Brain microvascular endothelial cell (primary cell): Measurements from ENCODE around the gene PPAN.

ENCODE experiments used
- DNase-seq: peaks from one replicate; pipeline ENCODE4 v3.0.0-alpha.2; 2020
- H3K27ac ChIP-seq: fragments of 250-450 bp; sonication (Bioruptor Pico); 2 replicates; pipeline ENCODE4 v1.5.1; 2020; ENCODE audit warnings: mild to moderate bottlenecking, moderate library complexity
- H3K27me3 ChIP-seq: fragments of 250-450 bp; sonication (Bioruptor Pico); replicated peaks from 2 replicates; pipeline ENCODE4 v1.5.1; 2020; ENCODE audit warnings: mild to moderate bottlenecking
- H3K36me3 ChIP-seq: fragments of 250-450 bp; sonication (Bioruptor Pico); replicated peaks from 2 replicates; pipeline ENCODE4 v1.5.1; 2020; ENCODE audit warnings: mild to moderate bottlenecking
- H3K4me3 ChIP-seq: 2 replicates; pipeline ENCODE4 v1.5.1; 2011; ENCODE audit warnings: low read depth, mild to moderate bottlenecking, control low read depth, low read length, moderate library complexity
- in situ Hi-C: cut with HindIII; loops from 2 replicates; pipeline ENCODE4 v1.10.0; 2017; ENCODE audit warnings: low sequenced_read_pairs, low pct_ligation_motif_present
- TF ChIP-seq, protein P1 (sequence below): IDR thresholded peaks from 2 replicates; pipeline ENCODE4 v1.5.1; 2011; ENCODE audit warnings: low read depth, mild to moderate bottlenecking, moderate library complexity, low read length, control low read depth, inconsistent platforms; ENCODE audit errors: missing control alignments

The PPAN gene

DNA sequence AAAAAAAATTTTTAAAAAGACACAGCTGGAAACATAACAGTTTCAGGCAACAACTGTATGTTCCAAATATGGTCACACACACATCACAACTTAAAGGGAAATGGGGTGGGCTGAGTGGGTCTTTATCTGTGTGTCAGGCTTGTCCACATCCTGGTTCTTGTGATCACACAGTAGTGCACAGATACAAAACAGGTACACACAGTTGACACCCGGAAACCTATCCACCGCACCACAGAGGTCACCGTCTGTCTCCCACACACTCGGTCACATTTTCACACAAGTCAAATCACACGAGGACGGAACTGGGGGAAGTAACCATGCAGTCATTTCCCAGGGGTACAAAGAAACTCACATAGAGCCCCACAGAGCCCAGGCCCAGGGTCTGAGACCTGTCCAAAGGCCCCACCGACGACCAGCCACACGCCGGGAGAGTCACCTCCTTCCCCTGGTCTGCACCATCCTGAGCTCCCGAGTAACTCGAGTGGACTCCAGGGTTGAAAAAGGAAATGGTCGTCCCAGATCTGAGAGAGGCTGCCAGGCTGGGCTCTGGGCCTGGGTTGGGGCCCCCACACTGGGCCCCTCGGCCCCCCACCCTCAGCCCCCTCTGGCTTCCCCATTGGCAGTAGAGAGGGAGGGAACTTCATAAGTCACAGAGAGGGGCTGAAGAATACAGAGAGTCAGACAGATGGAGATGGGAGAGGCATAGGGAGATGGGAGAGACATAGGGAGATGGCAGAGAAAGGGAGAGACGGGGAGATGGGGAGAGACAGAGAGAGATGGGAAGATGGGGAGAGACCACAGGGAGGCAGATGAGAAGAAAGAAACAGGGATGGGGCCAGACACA, 1.3 kb upstream of the PPAN start:
- Histone ChIP-seq H3K36me3 (peaks cover 23% of the 10 kb centered on the region), H3K27me3 (no peaks in the 10 kb centered on the region), H3K27ac (no peak overlapping the region), H3K4me3 (no peak overlapping the region)
- in situ Hi-C loops, result no loop called here
- TF ChIP-seq, protein P1, sequence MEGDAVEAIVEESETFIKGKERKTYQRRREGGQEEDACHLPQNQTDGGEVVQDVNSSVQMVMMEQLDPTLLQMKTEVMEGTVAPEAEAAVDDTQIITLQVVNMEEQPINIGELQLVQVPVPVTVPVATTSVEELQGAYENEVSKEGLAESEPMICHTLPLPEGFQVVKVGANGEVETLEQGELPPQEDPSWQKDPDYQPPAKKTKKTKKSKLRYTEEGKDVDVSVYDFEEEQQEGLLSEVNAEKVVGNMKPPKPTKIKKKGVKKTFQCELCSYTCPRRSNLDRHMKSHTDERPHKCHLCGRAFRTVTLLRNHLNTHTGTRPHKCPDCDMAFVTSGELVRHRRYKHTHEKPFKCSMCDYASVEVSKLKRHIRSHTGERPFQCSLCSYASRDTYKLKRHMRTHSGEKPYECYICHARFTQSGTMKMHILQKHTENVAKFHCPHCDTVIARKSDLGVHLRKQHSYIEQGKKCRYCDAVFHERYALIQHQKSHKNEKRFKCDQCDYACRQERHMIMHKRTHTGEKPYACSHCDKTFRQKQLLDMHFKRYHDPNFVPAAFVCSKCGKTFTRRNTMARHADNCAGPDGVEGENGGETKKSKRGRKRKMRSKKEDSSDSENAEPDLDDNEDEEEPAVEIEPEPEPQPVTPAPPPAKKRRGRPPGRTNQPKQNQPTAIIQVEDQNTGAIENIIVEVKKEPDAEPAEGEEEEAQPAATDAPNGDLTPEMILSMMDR, result no peak
- DNase-seq, result no peak

DNA sequence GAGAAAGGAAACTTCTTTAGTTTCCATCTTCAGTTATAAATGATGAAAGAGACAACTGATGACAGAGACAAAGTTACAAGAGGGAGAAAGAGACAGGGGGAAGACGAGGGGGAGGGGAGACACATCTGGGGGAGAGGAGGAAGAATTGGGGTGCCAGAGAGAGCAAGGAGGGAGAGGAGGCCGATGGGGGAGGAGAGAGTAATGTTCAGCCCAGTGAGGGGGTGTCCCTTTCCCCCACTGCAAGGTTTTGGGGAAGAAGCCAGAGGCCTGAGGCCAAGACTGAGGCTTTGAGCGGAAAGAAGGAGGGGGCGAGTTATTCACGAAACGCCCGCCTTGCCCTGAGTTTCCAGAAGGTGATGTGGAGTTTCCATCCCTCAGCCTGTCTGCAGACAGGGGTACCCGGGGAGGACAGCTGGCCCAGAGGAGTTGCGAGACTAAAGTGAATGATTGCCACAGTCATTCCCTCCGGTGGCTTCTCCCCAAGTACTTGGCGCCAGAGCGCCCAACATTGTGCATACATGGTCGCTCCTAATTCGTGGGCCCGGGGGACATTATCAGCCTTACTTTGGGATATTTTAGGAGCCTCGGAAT, 558 bp upstream of the PPAN start:
- in situ Hi-C loops, result no loop called here
- Histone ChIP-seq H3K27me3 (no peaks in the 10 kb centered on the region), H3K27ac (no peak overlapping the region), H3K36me3 (peaks cover 30% of the 10 kb centered on the region), H3K4me3 (peak overlapping the region; percentile 7)
- no peak for DNase-seq
- TF ChIP-seq, protein P1, result no peak

DNA sequence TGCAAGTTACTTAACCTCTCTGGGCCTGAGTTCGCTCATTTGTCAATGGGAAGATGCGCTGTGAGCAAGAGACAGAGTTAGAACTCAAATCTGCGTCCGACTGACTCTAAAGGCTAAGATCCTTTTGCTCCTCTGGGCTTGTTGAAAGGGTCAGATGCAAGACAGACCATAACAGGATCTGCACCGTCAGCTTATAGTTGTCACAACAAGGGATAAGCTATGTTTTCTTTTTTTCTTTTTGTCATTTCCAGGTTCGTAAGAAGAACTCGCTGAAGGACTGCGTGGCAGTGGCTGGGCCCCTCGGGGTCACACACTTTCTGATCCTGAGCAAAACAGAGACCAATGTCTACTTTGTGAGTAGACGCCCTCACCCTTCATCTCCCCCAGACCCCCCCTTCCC, 1.1 kb downstream of the PPAN start:
- peak overlapping the region; percentile 89 for H3K4me3 ChIP-seq
- H3K27ac ChIP-seq, result peak overlapping the region; percentile 86
- in situ Hi-C loops, result no loop called here
- H3K36me3 ChIP-seq, result peaks cover 44% of the 10 kb centered on the region
- H3K27me3 ChIP-seq, result no peaks in the 10 kb centered on the region
- TF ChIP-seq, protein P1, result no peak
- DNase-seq, result no peak

- no peaks in the 10 kb centered on the region for H3K27me3 ChIP-seq
- no peak overlapping the region for H3K27ac ChIP-seq
- TF ChIP-seq, protein P1, result no peak
- in situ Hi-C loops, result no loop called here
- peak overlapping the region; percentile 5 for H3K4me3 ChIP-seq
- peaks cover 45% of the 10 kb centered on the region for H3K36me3 ChIP-seq
- no peak for DNase-seq
Measured at GRCh38 chr19:10107817-10108367, 1.7 kb downstream of the PPAN start.

- TF ChIP-seq, protein P1, result no peak
- in situ Hi-C loops, result no loop called here
- Histone ChIP-seq H3K4me3 (no peak overlapping the region), H3K27ac (no peak overlapping the region), H3K36me3 (peaks cover 49% of the 10 kb centered on the region), H3K27me3 (no peaks in the 10 kb centered on the region)
- DNase-seq, result no peak
Measured at GRCh38 chr19:10109528-10109927, 3.4 kb downstream of the PPAN start.
